K562 (cell line): ENCODE measurements around the gene ACCSL. TPM values are rescaled to one million over a fixed set of nuclear protein-coding genes. Genes with fewer than 3 reads are reported as not detected.

ENCODE experiments used
- ASH1L ChIP-seq: fragments of 450-650 bp; IDR thresholded peaks from 2 replicates; pipeline ENCODE4 v1.6.1; 2018; ENCODE audit warnings: borderline replicate concordance, mild to moderate bottlenecking, low read depth; ENCODE audit not compliant: partially characterized antibody
- CTCFL ChIP-seq: IDR thresholded peaks from 2 replicates; pipeline ENCODE4 v1.6.1; 2011; ENCODE audit warnings: borderline replicate concordance, low read depth, mild to moderate bottlenecking, moderate library complexity, low read length; ENCODE audit not compliant: insufficient read depth, poor library complexity, severe bottlenecking
- DLX4 ChIP-seq: fragments of 250-450 bp; sonication (Bioruptor Pico); IDR thresholded peaks from 2 replicates; pipeline ENCODE4 v1.6.1; 2021; ENCODE audit warnings: mild to moderate bottlenecking
- E4F1 ChIP-seq: fragments of 250-450 bp; sonication (Bioruptor Pico); IDR thresholded peaks from 2 replicates; pipeline ENCODE4 v1.5.0; 2021; ENCODE audit warnings: mild to moderate bottlenecking, borderline replicate concordance
- ESRRB ChIP-seq: fragments of 250-450 bp; sonication (Bioruptor Pico); IDR thresholded peaks from 2 replicates; pipeline ENCODE4 v1.5.0; 2020; ENCODE audit warnings: mild to moderate bottlenecking, moderate library complexity, borderline replicate concordance
- KHSRP ChIP-seq: fragments of 450-650 bp; IDR thresholded peaks from 2 replicates; pipeline ENCODE4 v1.6.1; 2017
- MAFF ChIP-seq: IDR thresholded peaks from 2 replicates; pipeline ENCODE4 v1.6.1; 2012; ENCODE audit warnings: low read length, improper control_type of control experiment
- MAFG ChIP-seq: fragments of 450-650 bp; conservative IDR thresholded peaks from 2 replicates; pipeline ENCODE4 v1.6.1; 2016; ENCODE audit warnings: missing genetic modification characterization, missing compliant biosample characterization
- MEF2D ChIP-seq: conservative IDR thresholded peaks from 2 replicates; pipeline ENCODE4 v1.6.1; 2016; ENCODE audit warnings: low read depth, missing genetic modification characterization, missing compliant biosample characterization
- NCOA2 ChIP-seq, 2 experiments: fragments of 450-650 bp; IDR thresholded peaks; 2 replicates each; pipeline ENCODE4 v1.6.1; 2018; ENCODE audit warnings: mild to moderate bottlenecking in 2 of 2, moderate library complexity in 1 of 2; ENCODE audit not compliant: partially characterized antibody in 2 of 2
- PML ChIP-seq: IDR thresholded peaks from 2 replicates; pipeline ENCODE4 v1.6.1; 2012; ENCODE audit warnings: low read length, inconsistent platforms
- SIN3A ChIP-seq, 2 experiments: fragments of 150-350 bp in 1 of 2; IDR thresholded peaks; 2 replicates each; pipeline ENCODE4 v1.6.1; 2011 to 2016; ENCODE audit warnings: borderline replicate concordance in 2 of 2, low read depth in 2 of 2, low read length in 2 of 2, mild to moderate bottlenecking in 2 of 2, moderate library complexity in 2 of 2; ENCODE audit not compliant: control insufficient read depth in 1 of 2
- SMC3 ChIP-seq: conservative IDR thresholded peaks from 2 replicates; pipeline ENCODE4 v1.6.1; 2011; ENCODE audit warnings: low read depth, low read length, improper control_type of control experiment; ENCODE audit not compliant: insufficient read depth
- TFE3 ChIP-seq: fragments of 450-650 bp; formaldehyde crosslinking; IDR thresholded peaks from 2 replicates; pipeline ENCODE4 v1.4.0; 2020; ENCODE audit warnings: mild to moderate bottlenecking, mixed read lengths
- XRCC3 ChIP-seq: fragments of 450-650 bp; IDR thresholded peaks from 2 replicates; pipeline ENCODE4 v1.6.1; 2017; ENCODE audit warnings: mild to moderate bottlenecking, moderate library complexity
- ZNF431 ChIP-seq: sonication (generic); formaldehyde crosslinking; IDR thresholded peaks from 2 replicates; pipeline ENCODE4 v1.8.0; 2022; ENCODE audit warnings: mild to moderate bottlenecking, missing genetic modification reagents
- ZNF507 ChIP-seq: conservative IDR thresholded peaks from 2 replicates; pipeline ENCODE4 v1.6.1; 2017; ENCODE audit warnings: missing genetic modification characterization, missing compliant biosample characterization
- ZZZ3 ChIP-seq: fragments of 450-650 bp; IDR thresholded peaks from 2 replicates; pipeline ENCODE4 v1.6.1; 2016; ENCODE audit warnings: antibody characterized with exemption, mild to moderate bottlenecking, moderate library complexity
- polyA plus RNA-seq, 8 experiments: library from polyadenylated mRNA; depleted of rRNA in 4 of 8; stranded (reverse) in 5 of 8; unstranded in 3 of 8; fragments of >200 nt; fragmentation: Nextera tagmentation in 2 of 8; fragmentation: Illumina TruSeq in 1 of 8; extraction: Ambion mirVana in 2 of 8; extraction: Trizol in 1 of 8; gene quantifications; 2 replicates each; pipeline versions ENCODE4 v1.2.1 to v1.2.3, GENCODE V29; 2011 to 2014; ENCODE audit warnings: inconsistent platforms in 1 of 8, missing spikeins in 1 of 8
- total RNA-seq, 7 experiments: library from RNA; depleted of rRNA in 6 of 7; stranded (reverse); fragments of >200 nt in 6 of 7; fragmentation: Illumina TruSeq in 2 of 7; extraction: Trizol in 2 of 7; gene quantifications; 2 replicates each; pipeline versions ENCODE4 v1.2.1 to v1.2.3, GENCODE V29; 2011 to 2021; ENCODE audit warnings: low replicate concordance in 1 of 7
- TF ChIP-seq, protein P1 (sequence below): fragments of 450-650 bp; IDR thresholded peaks from 2 replicates; pipeline ENCODE4 v1.6.1; 2016

ACCSL gene
- total and polyA plus RNA-seq, 9 of the 15 experiments (the other 6 are each of a cell fraction or from before 2014, with no cell fraction given) = not detected

- TF ChIP-seq, protein P1, sequence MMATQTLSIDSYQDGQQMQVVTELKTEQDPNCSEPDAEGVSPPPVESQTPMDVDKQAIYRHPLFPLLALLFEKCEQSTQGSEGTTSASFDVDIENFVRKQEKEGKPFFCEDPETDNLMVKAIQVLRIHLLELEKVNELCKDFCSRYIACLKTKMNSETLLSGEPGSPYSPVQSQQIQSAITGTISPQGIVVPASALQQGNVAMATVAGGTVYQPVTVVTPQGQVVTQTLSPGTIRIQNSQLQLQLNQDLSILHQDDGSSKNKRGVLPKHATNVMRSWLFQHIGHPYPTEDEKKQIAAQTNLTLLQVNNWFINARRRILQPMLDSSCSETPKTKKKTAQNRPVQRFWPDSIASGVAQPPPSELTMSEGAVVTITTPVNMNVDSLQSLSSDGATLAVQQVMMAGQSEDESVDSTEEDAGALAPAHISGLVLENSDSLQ = peak; percentile 65
- TF ChIP-seq KHSRP = no peak
- no peak for TF ChIP-seq XRCC3
- TF ChIP-seq ASH1L = no peak
- TF ChIP-seq CTCFL = peak; percentile 94
- TF ChIP-seq TFE3 (CRISPR knock-in tag) = no peak
- TF ChIP-seq DLX4 = no peak
- TF ChIP-seq NCOA2 (IDR thresholded peaks at IDR 0.05; ENCODE audit: partially characterized antibody in 2 of 2) = no peak
- no peak for TF ChIP-seq E4F1 (CRISPR knock-in tag)
- TF ChIP-seq SIN3A (IDR thresholded peaks at IDR 0.05; ENCODE audit: borderline replicate concordance in 2 of 2, control insufficient read depth in 1 of 2, low read depth in 2 of 2, low read length in 2 of 2) = peak; percentile 51 to 76; a peak in 1 of 4 replicates
- no peak for TF ChIP-seq ESRRB (CRISPR knock-in tag)
- TF ChIP-seq MAFF = no peak
- peak; percentile 65; the same call in 1 of the 2 replicates for TF ChIP-seq PML
- TF ChIP-seq MAFG = no peak
- peak; percentile 79; the same call in 1 of the 2 replicates for TF ChIP-seq ZZZ3
- no peak for TF ChIP-seq MEF2D (tag)
- no peak for TF ChIP-seq ZNF507 (tag)
- no peak for TF ChIP-seq SMC3
- TF ChIP-seq ZNF431 (CRISPR knock-in tag) = 0 out of 2 replicates have a peak, but pooled peaks have one; percentile 72
Measured at GRCh38 chr11:44065841-44066731, 18.3 kb downstream of the ACCSL start, which contains the start of gene ACCS (continued).
